GM18909 (cell line): ENCODE results near the gene S100A3.

Experiments used
- ATAC-seq: cut with Tn5 transposase; IDR thresholded peaks from one replicate; pipeline ENCODE4 v1.9.1; 2021; ENCODE audit warnings: mild to moderate bottlenecking; ENCODE audit not compliant: unreplicated experiment, poor library complexity

S100A3 gene

GRCh38 chr1:153515504-153516394 is 33.3 kb downstream of the S100A3 start:
- no peak for ATAC-seq

GRCh38 chr1:153513666-153514065 is 35.4 kb downstream of the S100A3 start:
- ATAC-seq, result no peak

- no peak for ATAC-seq
Observed at GRCh38 chr1:153513023-153513422, 36.0 kb downstream of the S100A3 start.

- ATAC-seq, result no peak
Observed at GRCh38 chr1:153510984-153511410, 38.1 kb downstream of the S100A3 start.

GRCh38 chr1:153509729-153510354 is 39.2 kb downstream of the S100A3 start:
- ATAC-seq, result no peak

GRCh38 chr1:153509036-153509435 is 40.0 kb downstream of the S100A3 start:
- ATAC-seq, result no peak

- ATAC-seq, result no peak
Observed at GRCh38 chr1:153507926-153508583, 41.0 kb downstream of the S100A3 start.

GRCh38 chr1:153506831-153507413 is 42.1 kb downstream of the S100A3 start:
- no peak for ATAC-seq

- ATAC-seq, result no peak
Observed at GRCh38 chr1:153506386-153506785, 42.7 kb downstream of the S100A3 start.

GRCh38 chr1:153505576-153505975 is 43.5 kb downstream of the S100A3 start:
- no peak for ATAC-seq

GRCh38 chr1:153503766-153504165 is 45.3 kb downstream of the S100A3 start:
- no peak for ATAC-seq

- ATAC-seq, result no peak
Observed at GRCh38 chr1:153498746-153499145, 50.3 kb downstream of the S100A3 start.
